Activated T-cell treated with anti-CD3 and anti-CD28 coated beads, Interleukin-2, amount 50 U/mL, for 4 hours (primary cell): Measurements from ENCODE around the gene PRKAG2. TPM values are rescaled to one million over a fixed set of nuclear protein-coding genes. Genes with fewer than 3 reads are reported as not detected.

Experiments used
- ATAC-seq, 2 donors: fragments of 200-7000 bp; cut with Tn5 transposase; one replicate each; pipeline ENCODE4 v1.10.0; 2021
- DNase-seq: peaks from one replicate; pipeline ENCODE4 v3.0.0-alpha.2; 2020
- H3K27me3 Mint-ChIP-seq: one replicate; pipeline ENCODE4 v1.8.0; 2021; ENCODE audit warnings: low read depth, mixed read lengths
- H3K36me3 Mint-ChIP-seq: one replicate; pipeline ENCODE4 v1.8.0; 2022; ENCODE audit warnings: mixed read lengths; ENCODE audit not compliant: insufficient read depth
- H3K4me1 Mint-ChIP-seq: one replicate; pipeline ENCODE4 v1.8.0; 2021; ENCODE audit warnings: low read depth, mixed read lengths
- H3K4me3 Mint-ChIP-seq: one replicate; pipeline ENCODE4 v1.8.0; 2021; ENCODE audit warnings: mild to moderate bottlenecking, moderate library complexity, mixed read lengths
- H3K9me3 Mint-ChIP-seq: one replicate; pipeline ENCODE4 v1.8.0; 2021; ENCODE audit warnings: mixed read lengths
- total RNA-seq, 3 donors: library from RNA; stranded (reverse); gene quantifications; one replicate each; pipeline ENCODE4 v1.2.1, GENCODE V29; 2021

The PRKAG2 gene
- total RNA-seq, 3 donors from 2014 or later, result 28.6 to 31.5 (median 29.3) TPM

DNA sequence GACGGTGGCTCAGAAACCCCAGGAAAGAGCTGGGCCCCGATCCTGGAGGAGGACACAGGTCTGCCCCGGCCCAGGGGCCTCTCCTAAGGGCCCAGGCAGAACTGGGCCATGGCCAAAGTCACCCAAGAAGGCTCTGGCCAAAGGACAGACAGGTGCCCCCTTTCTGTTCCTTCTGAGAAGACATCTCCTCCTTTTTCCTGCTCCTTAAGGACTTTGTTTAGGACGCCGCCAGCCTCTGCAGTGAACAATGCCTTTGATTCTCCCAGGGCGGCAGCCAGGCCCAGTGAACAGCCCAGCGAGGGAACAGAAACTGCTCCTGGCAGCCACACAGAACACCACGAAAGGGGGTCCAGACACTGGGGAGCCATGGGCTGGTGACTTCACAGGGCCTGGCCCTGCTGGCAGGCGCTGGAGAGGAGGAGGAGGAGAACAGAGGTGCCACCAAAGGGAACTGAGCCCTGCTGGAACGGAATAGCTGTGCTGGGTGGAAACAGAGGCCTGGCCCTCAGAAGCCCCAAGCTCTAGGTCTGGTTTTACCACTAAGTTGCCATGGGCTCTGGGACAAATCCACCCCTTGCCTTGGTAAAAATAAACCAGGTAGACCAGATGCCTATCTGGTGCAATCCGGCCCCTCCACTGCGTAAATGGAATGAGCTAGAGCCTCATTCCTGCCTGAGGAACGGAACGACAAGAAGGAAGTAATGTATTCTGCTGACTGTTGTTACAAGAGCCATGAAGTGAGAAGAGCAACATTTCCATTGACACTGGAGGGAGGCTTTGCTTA lies 193.9 kb downstream of the PRKAG2 start:
- no peak for DNase-seq
- Mint-ChIP-seq H3K36me3 (peaks cover 3% of the 10 kb centered on the region), H3K4me3 (no peak overlapping the region), H3K4me1 (peaks cover 26% of the 10 kb centered on the region), H3K27me3 (no peaks in the 10 kb centered on the region), H3K9me3 (no peaks in the 10 kb centered on the region)
- ATAC-seq, result no peak

DNA sequence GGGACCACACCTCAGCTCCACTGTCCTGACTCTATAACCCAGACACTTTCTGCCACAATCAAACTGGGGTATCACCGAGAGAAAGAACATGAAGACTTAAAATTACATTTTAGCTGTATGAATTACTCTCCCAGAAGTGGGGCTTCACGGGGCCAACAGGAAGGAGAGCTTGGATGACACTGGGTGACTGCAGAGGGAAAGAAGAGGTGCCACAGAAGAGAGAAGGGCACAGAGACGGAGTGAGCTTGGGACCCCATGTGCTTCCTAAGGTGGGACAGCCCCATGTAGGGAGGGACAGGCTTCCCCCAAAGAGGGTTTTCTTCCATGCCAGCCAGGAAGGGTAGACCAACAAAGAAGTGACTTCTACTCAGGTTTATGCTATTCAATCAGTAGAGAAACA lies 195.2 kb downstream of the PRKAG2 start:
- Mint-ChIP-seq H3K27me3 (no peaks in the 10 kb centered on the region), H3K36me3 (peaks cover 3% of the 10 kb centered on the region), H3K4me3 (no peak overlapping the region), H3K4me1 (peaks cover 28% of the 10 kb centered on the region), H3K9me3 (no peaks in the 10 kb centered on the region)
- DNase-seq (no peak), ATAC-seq (no peak)

DNA sequence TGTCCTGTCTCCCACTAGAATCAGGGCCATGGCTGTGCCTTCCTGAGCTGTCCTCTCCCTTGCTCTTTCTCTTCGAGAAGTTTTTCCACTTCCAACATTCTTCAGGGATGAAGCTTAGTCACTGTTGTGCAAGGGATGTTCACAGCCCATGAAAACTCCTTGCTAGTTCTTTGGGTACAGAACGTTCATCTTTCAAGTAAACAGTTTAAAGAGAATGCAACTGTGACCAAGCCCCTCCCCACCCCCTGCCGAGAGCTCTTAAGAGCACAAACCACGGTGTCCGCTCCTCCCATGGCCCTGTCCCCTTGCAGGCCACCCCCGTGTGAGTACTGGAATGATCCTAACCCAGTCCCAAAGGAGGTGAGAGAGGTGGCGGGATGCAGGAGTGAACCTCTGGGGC lies 196.1 kb downstream of the PRKAG2 start:
- no peaks in the 10 kb centered on the region for H3K9me3 Mint-ChIP-seq
- no peak overlapping the region for H3K4me3 Mint-ChIP-seq
- ATAC-seq (no peak), DNase-seq (no peak)
- H3K36me3 Mint-ChIP-seq, result peaks cover 3% of the 10 kb centered on the region
- H3K27me3 Mint-ChIP-seq, result no peaks in the 10 kb centered on the region
- H3K4me1 Mint-ChIP-seq, result peaks cover 28% of the 10 kb centered on the region

DNA sequence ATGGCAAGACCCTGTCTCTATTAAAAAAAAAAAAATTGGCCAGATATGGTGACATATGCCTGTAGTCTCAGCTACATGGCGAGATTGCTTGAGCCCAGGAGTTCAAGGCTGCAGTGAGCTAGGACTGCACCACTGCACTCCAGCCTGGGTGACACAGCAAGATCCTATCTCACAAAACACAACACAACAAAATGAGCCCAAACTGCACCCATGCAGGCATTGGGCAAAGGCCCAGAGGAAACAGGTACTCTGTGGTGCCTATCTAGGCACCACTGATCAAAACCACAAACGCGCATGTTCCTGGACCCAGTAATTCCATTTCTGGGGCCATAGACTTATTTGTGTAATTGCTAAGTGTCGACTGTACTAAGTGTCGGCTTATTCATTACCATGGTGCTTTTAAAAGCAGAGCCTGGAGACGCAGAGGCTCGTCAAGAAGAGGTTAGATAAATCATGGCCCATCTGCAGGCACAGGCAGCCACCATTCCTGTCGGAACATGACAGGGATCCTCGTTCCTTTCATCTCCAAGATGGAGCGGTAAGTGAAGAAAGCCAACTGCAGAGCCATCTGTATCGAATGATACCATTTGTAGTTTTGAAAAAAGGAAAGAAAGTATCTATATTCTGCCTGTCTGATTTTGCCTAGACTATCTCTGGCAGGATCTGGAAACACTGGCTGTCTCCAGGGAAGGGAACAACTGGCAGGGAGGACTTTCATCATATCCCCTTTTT lies 196.9 kb downstream of the PRKAG2 start:
- H3K27me3 Mint-ChIP-seq, result no peaks in the 10 kb centered on the region
- H3K4me1 Mint-ChIP-seq, result peaks cover 28% of the 10 kb centered on the region
- peaks cover 7% of the 10 kb centered on the region for H3K36me3 Mint-ChIP-seq
- no peak overlapping the region for H3K4me3 Mint-ChIP-seq
- ATAC-seq (no peak), DNase-seq (no peak)
- H3K9me3 Mint-ChIP-seq, result no peaks in the 10 kb centered on the region

DNA sequence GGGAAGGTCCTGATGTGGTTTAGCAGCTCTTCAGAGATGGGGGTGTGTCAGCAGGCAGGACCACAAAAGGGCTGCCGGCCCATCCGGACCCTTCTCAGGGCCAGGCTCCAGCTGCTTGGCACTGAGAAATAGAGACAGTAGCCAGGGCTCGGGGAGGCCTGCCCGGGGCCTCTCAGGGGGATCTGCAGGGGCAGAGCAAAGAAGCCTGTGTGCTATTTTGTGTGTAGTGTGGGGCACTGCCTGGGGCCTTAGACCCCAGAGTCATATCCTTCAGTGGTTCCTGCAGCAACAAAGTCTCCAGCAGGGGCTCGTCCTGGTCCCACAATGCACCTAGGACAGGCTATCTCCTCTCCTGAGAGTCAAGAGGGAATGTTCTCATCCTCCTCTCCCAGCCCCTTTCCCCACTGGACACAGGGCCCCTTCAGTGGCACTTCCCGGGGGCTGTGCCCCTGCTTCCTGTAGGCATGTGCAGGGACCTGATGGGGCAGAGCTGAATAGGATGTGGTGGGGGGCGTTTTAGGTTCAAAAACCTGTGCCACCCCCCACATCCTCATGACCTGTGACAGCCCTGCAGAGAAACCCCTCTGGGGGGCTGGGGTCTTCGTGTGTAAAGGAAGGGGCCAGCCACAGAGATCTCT lies 197.7 kb downstream of the PRKAG2 start:
- H3K36me3 Mint-ChIP-seq, result peaks cover 7% of the 10 kb centered on the region
- no peak overlapping the region for H3K4me3 Mint-ChIP-seq
- peaks cover 28% of the 10 kb centered on the region for H3K4me1 Mint-ChIP-seq
- H3K27me3 Mint-ChIP-seq, result no peaks in the 10 kb centered on the region
- no peaks in the 10 kb centered on the region for H3K9me3 Mint-ChIP-seq
- ATAC-seq (peak in 1 of 2 donors; percentile 14), DNase-seq (no peak)

DNA sequence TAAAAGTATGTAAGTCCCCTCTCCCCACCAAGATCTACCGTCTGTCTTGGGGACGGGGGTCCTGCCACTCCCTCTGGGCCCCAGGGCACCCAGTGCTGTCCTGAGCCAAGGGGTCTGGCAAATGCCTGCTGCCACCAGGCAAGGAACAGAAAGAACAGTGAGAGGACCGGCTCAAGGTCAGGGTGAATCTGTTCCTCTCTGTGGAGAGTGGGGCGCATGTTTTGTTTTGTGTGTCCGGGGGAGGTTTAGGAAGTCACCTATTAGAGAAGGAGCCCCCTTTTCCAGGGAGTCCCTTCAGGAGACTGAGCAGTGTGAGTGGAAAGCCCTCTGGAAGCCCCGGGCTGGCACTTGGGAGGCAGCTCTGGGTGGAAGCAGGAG lies 198.7 kb downstream of the PRKAG2 start:
- Mint-ChIP-seq H3K4me3 (no peak overlapping the region), H3K9me3 (no peaks in the 10 kb centered on the region), H3K4me1 (peaks cover 28% of the 10 kb centered on the region), H3K36me3 (peaks cover 10% of the 10 kb centered on the region), H3K27me3 (no peaks in the 10 kb centered on the region)
- DNase-seq, result no peak
- ATAC-seq, result no peak

DNA sequence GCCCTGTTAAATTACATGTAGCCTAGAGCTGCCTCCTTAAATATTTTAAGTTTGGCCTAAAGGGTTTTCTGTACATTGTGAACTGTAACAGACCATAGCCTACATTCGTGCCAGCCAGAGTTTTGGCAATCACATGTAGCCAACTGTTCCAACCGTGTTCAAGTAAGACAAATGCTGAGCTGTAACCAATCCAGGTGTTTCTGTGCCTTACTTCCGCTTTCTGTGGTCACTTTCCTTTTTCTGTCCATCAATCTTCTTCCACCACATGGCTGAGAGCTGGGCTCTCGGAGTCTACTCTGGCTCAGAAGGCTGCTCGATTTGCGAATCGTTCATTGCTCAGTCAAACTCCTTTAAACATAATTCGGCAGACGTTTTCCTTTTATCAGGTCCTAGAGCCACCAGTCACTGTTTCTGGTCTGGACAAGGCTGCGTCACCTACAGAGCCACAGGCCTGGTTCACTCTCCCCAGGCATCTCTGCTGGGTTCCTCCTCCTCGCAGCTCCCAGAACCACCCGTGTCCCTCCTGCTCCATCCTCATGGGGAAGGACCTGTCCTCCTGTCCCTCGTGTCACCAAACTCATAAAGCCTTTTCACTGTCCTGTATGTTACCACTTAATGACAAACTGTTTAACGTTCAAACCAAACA lies 199.2 kb downstream of the PRKAG2 start:
- H3K36me3 Mint-ChIP-seq, result peaks cover 13% of the 10 kb centered on the region
- ATAC-seq (no peak), DNase-seq (no peak)
- no peak overlapping the region for H3K4me3 Mint-ChIP-seq
- H3K9me3 Mint-ChIP-seq, result no peaks in the 10 kb centered on the region
- H3K27me3 Mint-ChIP-seq, result no peaks in the 10 kb centered on the region
- peaks cover 28% of the 10 kb centered on the region for H3K4me1 Mint-ChIP-seq

DNA sequence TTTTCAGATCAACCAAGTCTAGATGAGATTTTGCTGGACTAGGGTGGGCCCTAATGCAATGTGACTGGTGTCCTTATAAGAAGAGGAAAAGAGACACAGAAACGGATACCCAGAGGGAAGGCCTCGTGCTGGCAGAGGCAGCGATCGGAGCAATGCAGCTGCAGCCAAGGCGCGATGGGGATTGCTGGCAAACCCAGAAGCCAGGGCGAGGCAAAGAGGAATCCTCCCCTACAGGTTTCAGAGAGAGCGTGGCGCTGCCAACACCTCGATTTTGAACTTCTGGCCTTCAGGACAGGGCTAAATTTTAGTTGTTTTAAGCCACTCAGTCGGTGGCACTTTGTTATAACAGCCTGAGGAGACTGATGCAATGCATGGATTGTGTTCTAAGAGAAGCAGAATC lies 200.2 kb downstream of the PRKAG2 start:
- Mint-ChIP-seq H3K27me3 (no peaks in the 10 kb centered on the region), H3K4me3 (no peak overlapping the region), H3K4me1 (peaks cover 28% of the 10 kb centered on the region), H3K9me3 (no peaks in the 10 kb centered on the region), H3K36me3 (peaks cover 16% of the 10 kb centered on the region)
- DNase-seq, result no peak
- ATAC-seq, result no peak

DNA sequence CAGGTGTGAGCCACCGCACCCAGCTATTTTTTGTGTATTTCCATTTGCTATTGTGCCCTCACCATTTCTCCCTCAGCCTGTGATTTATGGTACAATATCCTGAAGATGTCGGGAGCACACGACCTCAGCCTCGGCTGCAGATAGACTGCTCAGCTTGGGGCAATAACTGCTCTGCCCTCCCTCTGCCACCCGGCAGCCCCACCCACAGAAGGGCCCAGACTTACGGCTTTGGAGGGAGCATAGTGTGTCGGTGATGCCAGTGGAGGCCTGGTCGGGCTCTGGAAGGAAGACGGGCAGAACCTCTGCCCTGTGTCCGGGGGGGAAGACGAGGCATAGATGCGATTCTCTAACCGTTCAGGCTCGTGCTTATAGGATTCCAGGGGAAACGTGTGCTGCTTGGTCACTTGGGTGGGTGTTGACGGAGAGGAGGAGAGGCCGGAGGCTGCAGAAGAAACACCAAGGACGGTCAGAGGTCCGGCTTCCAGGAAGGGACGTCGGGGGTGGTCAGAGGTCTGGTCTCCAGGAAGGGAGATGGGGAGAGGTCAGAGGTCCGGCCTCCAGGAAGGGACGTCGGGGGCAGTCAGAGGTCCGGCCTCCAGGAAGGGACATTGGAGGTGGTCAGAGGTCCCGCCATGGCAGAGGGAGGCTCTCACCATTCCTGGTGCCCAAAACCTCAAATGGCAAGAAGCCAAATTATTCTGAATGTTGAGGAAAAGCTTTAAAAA lies 201.6 kb downstream of the PRKAG2 start:
- peaks cover 22% of the 10 kb centered on the region for H3K4me1 Mint-ChIP-seq
- H3K9me3 Mint-ChIP-seq, result peaks cover 2% of the 10 kb centered on the region
- H3K36me3 Mint-ChIP-seq, result peaks cover 15% of the 10 kb centered on the region
- no peak for DNase-seq
- no peak overlapping the region for H3K4me3 Mint-ChIP-seq
- no peaks in the 10 kb centered on the region for H3K27me3 Mint-ChIP-seq
- no peak for ATAC-seq

DNA sequence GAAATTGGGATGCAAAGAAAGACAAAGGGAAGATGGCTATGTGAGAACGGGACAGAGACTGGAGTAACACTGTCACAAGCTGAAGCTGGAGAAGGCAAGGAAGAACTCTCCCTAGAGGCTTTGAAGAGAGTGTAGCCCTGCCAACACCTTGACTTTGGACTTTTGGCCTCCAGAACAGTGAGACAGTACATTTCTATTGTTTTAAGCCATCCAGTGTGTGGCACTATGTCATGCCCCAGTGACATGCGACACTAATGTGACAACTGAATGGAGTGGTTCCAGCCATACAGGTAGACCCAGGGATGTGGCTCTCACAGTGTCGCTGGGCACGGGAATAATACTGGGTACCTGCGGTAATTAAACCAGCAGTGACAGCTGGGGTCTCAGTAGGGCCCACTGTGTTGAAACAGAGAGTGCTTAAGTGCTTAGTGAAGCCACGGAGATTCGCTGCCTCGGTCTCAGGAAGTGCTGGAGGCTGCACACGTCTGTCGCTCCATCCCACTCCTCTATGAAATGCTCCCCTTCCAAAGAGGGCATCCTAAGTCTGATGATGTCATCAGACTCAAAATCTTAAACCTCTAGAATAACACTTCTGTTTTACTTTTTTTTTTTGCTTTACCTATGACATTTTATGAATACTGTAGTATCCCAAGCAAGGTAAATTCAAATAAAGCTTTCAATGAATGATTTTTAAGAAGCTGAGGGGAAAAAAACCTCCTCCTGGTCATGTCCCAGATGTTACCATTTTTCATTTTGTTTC lies 202.6 kb downstream of the PRKAG2 start:
- H3K4me3 Mint-ChIP-seq, result no peak overlapping the region
- no peak for ATAC-seq
- peaks cover 24% of the 10 kb centered on the region for H3K36me3 Mint-ChIP-seq
- peaks cover 14% of the 10 kb centered on the region for H3K4me1 Mint-ChIP-seq
- H3K9me3 Mint-ChIP-seq, result peaks cover 5% of the 10 kb centered on the region
- no peaks in the 10 kb centered on the region for H3K27me3 Mint-ChIP-seq
- DNase-seq, result no peak

DNA sequence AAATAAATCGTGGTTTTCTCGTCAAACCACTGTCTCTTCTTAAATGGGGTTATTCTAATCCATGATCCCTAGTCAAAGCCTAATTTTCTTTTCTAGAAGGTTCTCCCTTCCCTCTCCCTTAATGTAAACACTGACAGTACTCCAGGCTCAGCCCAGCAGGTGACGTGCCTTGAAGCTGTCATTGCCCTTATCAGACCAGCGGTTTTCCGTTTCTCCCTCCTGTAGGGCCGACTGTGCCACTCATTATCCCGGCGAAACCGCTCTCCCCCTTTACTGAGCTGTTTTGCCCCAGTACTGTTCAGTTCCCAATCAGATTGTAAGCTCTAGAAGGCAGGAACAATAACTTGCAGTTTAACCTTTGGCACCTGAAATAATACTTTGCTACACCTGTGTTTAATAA lies 203.7 kb downstream of the PRKAG2 start:
- DNase-seq (no peak), ATAC-seq (no peak)
- no peak overlapping the region for H3K4me3 Mint-ChIP-seq
- H3K4me1 Mint-ChIP-seq, result peaks cover 6% of the 10 kb centered on the region
- H3K36me3 Mint-ChIP-seq, result peaks cover 35% of the 10 kb centered on the region
- H3K9me3 Mint-ChIP-seq, result peaks cover 5% of the 10 kb centered on the region
- no peaks in the 10 kb centered on the region for H3K27me3 Mint-ChIP-seq

DNA sequence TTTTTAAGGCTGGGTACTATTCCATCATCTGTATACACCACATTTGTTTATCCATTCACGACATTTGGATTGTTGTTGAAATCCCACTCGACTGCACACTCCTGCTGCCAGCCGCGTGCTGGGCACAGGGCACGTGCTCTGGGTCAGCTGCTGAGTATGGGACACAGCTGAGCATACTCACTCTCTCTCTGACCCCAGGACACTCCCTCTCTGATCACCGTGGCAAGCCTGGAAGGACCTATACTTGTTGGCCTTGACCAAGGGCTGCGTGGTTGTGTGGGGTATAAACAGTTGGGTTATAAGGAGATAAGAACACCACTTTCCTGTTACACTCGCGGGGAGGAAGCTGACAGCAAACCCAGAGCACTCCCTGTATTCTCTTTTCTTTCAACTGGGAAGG lies 204.2 kb downstream of the PRKAG2 start:
- ATAC-seq (no peak), DNase-seq (no peak)
- Mint-ChIP-seq H3K27me3 (no peaks in the 10 kb centered on the region), H3K36me3 (peaks cover 39% of the 10 kb centered on the region), H3K4me3 (no peak overlapping the region), H3K9me3 (peaks cover 5% of the 10 kb centered on the region), H3K4me1 (peaks cover 5% of the 10 kb centered on the region)

DNA sequence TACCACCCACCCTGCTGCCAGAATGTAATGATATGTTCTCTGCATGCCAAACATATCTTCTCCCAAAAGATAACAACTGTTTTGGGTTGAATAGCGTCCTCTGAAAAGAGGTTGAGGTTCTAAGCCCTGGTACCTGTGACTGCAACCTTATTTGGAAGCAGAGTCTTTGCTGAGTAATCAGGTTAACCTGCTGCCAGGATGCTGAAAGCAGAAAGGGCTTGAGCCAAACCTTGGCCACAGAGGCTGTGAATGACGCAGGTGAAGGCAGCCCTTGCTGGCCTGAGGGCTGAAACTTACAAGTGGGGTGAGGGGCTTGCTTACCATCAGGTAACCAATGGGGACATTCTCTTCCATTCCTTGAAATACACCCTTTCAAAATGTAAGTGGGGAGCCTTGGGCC lies 205.4 kb downstream of the PRKAG2 start:
- Mint-ChIP-seq H3K27me3 (no peaks in the 10 kb centered on the region), H3K36me3 (peaks cover 47% of the 10 kb centered on the region), H3K9me3 (peaks cover 9% of the 10 kb centered on the region), H3K4me1 (peaks cover 6% of the 10 kb centered on the region), H3K4me3 (no peak overlapping the region)
- DNase-seq (no peak), ATAC-seq (no peak)
